ENCODE measurements around the gene NOD1. TPM values are rescaled to one million over a fixed set of nuclear protein-coding genes. Genes with fewer than 3 reads are reported as not detected.

The NOD1 gene
- total RNA-seq, 1 donor from 2014 or later: 25.5 TPM

DNA sequence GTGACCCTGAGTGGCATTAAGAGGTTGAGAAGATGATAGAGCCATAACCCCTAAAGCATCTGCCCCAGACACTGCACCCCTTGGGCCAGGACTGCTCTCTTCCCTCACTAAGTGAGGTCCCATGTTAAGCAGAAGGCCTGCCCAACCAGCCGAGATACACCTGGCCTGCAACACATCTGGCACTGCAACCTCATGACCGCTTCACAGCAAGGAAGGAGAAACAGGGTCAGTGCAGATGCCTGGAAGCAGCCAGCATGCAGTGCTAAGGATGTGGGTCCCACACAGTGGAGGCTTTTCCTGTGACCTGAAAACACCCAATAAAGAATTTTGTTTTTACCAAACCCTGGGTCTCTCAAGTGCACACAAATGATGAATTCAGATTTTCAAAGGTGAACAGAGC lies 7.4 kb downstream of the NOD1 start:
- no peak for DNase-seq (ENCODE audit: low spot score)

DNA sequence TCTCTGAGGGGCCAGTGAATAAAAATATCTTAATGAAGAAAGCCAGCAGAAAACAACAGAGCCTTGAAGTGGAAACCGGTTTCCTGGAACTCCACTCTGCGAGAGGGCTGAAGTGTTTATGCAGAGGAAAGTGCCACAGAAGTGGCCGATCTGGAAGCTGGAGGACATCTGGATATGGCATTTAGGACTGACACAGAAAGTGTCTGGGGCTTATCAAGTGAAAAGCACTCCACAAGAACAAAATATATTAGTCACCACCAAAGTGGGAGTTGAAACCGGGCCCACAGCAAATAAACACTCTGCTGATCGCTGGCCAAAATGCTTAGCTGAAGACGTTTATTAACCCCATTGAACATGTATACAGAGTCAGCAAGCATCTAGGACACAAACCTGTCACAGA lies 7.8 kb downstream of the NOD1 start:
- DNase-seq (ENCODE audit: low spot score): peak; percentile 74

DNA sequence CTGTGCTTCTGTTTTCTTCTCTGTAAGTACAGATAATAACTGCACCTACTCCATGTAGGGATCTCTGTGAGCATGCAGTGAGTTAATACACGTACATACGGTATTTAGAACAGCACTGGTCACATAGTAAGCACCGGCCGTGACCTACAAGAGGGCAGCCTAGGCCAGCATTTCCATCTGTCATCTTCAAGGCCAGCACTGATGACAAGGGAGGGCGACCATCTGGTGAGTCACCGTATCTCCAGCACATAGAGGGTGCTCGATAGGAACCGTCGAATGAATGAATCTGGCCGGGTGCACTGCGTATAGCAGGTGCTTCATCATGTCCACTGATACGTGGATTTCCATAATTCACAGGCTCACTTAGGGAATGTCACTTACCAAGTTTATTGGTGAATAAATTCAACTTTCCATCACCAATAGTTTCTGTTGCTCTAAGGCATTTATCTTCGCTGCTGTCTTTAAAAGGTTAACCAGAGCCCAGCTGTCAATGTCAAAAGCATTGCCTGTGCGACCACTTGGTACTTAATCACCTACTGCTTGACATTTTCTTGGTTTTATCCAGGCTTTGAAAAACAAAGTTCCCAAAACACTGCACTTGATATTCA lies 8.3 kb downstream of the NOD1 start:
- DNase-seq (ENCODE audit: low spot score): no peak

DNA sequence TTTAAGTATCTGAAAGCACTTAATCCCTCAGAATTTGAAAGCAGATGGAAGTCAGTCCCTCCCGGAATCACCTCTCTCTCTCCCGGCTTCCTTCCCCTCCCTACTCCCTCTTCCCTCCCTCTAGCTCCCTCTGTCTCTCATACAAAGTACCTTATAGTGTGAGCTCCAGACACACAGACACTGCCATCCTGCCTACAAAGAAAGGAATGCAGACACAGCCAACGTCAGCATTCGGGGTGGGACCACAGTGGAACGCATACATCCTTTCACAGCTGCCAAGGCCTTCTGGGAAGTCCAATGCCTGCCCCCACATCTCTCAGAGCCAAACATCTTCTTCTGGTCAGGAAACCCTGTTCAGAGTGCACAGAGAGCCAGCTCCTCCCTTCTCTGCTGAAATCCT lies 9.3 kb downstream of the NOD1 start:
- peak; percentile 96 for DNase-seq (ENCODE audit: low spot score)

DNA sequence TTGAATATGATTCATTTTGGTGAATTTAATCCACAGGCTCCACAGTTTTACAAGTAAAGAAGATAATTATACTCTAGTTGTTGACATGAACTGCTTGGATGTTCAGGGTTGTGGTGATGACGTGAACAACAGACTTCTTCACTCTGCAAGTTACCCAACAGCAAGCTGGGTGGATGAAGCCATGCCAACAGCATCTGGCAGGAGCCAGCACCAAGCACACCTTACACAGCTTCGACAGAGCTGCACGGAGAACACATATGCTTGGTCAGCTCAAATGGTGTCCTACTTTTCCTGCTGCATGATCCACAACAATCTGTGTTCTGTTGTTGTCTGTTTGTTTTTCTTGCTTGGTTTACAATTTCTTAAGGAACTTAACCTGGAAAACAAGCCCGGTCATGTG lies 9.8 kb downstream of the NOD1 start:
- no peak for DNase-seq (ENCODE audit: low spot score)

DNA sequence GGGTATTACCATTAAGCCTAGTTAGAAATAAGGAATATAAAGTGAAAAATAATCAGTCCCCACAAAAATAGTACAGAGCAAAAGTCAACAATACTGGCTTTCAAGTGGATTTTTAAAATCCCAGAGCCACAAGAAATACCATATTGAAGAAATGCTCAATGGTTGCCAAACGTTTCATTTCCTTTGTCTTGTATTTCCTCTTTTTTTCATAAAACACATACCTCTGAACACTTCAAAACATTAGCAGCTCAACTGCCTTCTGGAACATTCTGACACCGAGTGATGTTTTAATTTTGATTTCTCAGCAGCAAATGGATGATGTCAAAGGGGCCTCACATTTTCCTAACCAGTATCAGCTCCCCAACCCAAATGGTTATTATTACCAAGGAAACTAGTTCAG lies 10.5 kb downstream of the NOD1 start:
- DNase-seq (ENCODE audit: low spot score): no peak

DNA sequence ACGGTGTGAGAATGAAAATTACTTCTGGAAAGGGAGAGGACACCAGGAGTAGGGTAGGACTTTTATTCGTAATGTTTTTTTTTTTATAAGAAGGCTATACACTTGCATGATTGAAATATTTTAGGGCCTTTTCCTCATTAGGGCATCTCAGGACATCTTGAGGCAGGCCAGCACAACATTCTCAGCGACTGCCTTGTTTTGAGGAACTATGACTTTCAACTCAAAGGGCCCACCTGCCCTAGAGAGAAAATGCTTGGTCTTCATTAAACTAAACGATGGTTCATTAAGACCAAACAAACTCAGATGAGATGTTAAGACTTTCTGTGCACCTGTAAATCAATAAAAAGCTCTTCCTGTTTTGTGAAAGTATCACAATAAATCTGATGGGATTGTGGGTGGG lies 11.3 kb downstream of the NOD1 start:
- DNase-seq (ENCODE audit: low spot score): no peak

DNA sequence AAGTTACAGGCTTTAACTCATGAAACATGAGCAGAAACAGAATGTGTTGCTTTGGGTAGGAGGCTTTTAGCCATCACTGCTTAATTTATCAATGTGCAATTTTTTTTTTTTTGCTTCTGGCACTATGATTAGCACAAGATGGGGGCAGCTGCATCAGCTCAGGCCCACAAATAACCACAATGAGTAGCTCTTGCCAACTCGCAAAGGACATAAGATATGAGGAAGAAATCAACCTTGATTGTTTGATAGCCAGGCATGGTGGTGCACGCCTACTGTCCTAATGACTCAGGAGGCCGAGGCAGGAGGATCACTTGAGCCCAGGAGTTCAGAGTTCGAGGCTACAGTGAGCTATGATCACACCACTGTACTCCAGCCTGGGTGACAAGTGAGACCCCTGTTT lies 12.3 kb downstream of the NOD1 start:
- DNase-seq (ENCODE audit: low spot score): no peak

DNA sequence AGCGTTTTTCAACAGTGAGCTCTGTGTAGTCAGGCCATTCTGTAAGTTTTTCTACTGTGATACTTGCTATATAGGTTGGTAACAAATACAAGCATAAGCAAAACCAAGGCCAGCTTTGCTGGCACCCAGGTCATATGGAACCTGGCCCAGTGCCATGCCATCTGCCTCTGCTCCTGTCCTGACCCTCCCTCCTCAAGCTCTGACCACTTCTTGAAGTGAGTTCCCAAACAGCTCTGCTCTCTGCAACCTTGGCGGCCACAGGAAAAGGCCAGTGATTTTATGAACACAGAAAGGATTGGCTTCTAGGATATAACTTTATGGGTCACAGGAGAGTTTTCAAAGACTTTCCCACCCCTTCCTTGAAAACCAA lies 12.8 kb downstream of the NOD1 start:
- no peak for DNase-seq (ENCODE audit: low spot score)

DNA sequence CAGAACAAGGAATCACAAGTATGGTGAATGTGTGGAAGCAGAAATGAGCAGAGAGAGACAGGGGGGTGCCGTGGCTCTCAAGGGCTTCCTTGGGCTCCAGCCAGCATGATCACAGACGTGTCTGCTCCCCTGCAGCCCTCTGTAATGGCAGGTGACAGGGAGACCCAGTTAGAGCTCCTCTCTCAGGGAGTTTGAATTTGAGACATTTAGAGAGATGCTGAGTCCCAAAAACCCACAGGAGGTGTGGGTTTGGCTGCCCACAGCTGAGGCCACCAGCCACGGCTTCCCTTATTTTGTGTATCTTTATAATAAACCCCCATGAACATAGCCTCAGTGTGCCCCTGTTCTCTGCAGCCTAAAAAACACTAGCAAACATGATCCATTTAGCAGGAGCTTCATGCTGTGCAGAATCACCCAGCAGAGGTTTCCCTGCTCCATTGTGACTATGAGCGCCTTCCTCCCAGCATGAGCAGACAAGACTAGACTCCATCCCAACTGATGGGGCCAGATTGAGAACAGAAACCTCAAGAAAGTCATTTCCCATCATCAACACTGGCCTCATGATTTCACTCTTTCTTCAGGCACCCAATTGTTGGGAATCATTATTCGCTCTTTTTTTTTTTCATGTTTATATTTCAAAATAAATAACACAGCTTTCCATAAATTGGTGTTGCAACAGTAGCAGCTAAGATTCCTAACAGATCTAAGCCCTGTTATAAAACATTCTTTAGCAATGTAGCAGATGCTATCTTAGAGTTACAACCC lies 13.4 kb downstream of the NOD1 start:
- peak; percentile 51 for DNase-seq (ENCODE audit: low spot score)

DNA sequence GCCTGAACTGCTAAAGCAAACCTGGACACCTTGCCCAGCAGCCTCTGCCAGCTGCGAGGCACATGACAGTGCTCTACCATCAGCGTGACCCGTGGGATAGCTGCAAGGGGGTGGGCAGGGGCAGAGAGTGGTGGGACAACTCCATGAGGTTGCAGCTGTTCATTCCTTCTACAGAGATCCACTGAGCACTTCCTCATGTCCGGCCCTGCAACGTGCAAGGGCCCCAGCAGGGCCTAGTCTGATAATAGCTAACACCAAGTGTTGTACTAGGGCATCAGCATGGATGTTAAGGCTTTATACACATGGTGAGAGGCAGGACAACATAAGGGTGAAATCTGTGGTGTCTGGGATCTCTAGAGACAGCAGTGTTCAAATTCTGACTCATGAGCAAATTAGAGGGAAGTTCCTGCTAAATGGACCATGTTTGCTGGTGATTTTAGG lies 14.3 kb downstream of the NOD1 start:
- DNase-seq (ENCODE audit: low spot score): no peak

DNA sequence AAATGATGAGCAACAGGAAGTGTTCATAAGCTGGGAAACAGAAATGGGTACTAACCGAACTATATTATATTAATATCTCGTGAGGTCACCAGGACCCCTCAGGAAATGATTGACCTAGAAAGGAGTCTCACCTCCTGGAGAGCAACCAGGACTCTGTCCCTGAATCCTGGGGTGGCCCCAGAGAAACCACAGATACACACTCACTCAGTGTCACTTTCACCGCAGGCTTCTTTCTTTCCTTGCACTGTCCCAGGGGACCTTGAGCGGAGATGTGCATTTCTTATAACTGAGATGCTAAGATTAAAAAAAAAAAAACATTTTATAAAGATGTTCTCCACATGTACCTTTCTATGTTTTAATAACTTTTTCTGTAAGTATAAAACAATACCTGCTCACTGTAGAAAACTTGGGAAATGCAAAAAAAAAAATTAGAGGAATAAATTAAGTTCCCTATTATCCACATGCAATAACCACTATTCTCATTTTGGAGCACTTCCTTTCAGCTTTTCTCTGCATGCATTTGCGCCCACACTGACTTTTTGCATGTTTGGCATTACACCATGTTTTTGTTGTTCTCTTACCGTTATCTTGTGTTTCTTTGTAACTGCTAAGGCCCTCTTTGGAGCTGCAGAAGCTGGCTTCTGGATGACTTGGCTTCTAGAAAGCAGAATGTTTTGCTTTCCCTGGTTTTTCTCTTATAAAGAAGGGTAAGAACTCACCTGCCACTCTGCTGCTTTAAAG lies 15.0 kb downstream of the NOD1 start:
- no peak for DNase-seq (ENCODE audit: low spot score)

DNA sequence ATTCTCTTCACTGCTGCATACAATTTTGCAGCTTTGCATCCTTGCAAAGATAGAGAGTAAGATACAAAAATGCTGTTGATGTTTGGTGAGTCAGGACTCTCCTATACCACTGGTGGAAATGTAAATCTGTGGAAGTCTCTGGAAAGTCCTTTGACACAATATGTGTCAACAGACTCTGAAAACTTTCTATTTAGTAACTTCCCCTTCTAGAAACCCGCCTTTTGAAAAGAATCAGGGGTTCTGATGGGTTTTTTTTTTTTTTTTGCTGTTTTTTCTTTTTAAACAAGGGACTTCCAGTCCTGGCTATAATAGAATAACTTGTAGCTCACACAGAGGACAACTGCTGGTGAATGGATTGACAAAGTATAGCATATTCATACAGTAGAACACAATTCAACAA lies 16.4 kb downstream of the NOD1 start:
- no peak for DNase-seq (ENCODE audit: low spot score)

DNA sequence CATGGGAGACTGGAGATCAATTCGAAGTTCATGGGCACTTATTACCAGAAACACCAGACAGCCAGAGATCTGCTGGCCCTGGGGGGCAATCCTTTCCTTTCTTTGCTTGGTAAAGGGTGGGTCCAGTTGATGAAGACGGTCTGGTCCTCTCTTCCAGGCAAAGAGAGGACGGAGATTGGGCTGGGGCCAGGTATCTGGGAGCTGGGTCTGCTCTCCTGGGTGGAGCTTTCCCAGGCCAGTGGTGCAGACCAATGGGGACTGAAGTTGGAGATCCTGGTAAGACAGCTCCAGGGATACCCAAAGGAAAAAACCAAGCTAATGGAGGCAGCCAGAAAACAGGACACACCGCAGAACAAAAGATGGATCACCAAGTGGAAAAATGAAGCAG lies 18.3 kb downstream of the NOD1 start:
- peak; percentile 42 for DNase-seq (ENCODE audit: low spot score)

DNA sequence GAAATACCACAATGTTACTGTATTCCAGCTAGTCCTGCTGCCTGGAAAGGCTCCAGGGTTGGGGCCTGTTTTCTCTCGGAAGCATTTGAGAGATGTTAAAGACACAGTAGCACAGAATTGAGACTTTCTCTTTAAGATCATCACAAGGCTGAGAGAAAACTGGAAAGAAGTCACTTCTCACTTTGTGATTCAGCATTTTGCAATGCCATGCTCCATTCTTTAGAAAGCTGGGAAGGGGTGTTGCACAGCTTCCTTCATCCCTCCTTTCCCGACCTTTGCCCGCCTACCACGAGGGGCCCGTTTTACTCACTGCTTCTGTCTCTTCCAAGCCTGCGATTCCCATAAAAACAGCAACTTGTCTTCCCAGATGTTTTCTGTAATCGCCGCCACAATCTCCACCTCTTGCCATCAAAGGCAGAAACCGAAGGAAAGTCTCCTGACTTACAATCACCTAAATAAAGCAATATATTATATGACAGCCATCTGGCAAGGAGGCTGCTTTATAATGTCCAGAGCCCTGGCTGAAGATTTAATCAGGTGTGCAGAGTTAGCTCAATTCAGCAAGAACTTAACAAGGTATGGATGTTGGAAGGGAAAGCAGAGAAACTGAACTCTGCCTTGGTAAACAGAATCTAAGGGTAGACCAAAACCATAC lies 18.9 kb downstream of the NOD1 start:
- peak; percentile 96 for DNase-seq (ENCODE audit: low spot score)

DNA sequence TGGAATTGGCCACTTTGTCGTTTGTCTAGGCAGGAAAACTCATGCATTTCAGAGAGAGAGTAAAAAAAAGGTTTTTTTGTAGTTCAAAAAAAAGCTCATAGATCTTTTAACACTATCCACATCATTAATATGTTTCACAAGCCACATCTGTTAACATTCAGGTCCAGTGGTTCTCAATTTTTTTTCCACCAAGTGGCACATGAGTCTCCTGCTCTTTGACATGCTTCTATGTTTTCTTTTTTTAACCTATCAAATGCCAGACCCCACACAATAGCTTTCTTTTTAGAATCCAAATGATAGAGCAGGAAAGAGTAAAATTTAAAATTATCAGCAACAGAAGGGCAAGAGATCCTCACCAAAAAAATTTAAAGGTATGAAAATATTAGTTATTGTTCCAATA lies 20.3 kb downstream of the NOD1 start:
- no peak for DNase-seq (ENCODE audit: low spot score)

DNA sequence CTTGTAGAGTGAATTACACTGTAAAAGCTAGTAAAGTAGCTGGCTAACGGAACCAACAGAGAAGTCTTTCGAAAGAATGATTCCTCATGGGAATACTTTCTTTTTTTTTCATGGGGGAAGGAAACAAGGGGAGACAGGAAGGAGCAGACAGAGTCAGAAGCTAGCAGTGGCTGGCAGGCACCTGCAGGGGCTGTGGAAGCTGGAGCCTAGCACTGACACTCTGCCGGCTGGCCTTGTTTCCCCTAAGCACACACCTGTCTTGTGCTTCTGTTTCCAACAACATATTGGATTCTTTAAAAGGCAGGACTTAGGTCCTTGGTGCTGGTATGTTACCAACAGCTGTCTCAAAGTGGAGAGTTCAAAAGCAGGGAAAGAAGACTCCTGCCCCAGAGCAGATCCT lies 24.7 kb downstream of the NOD1 start:
- DNase-seq (ENCODE audit: low spot score): no peak

DNA sequence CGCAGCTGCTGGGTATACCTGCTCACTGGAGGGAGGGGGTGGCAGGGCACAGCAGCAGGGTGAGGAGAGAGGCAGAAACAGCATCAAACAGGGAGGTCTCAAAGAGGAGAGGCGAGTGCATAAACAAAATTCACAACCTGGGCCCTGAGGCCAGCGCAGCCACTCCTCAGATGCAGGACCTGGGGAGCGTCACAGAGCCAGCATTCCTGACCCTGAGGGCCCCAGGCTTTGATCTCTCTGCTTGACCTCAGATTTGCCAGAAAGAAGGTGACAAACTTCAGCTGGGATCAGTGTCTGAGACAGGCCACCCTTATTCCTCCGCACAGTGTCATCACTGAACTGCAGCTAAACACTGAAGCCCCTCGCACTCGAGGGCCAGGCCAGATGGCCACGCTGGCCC lies 25.6 kb downstream of the NOD1 start:
- DNase-seq (ENCODE audit: low spot score): no peak

DNA sequence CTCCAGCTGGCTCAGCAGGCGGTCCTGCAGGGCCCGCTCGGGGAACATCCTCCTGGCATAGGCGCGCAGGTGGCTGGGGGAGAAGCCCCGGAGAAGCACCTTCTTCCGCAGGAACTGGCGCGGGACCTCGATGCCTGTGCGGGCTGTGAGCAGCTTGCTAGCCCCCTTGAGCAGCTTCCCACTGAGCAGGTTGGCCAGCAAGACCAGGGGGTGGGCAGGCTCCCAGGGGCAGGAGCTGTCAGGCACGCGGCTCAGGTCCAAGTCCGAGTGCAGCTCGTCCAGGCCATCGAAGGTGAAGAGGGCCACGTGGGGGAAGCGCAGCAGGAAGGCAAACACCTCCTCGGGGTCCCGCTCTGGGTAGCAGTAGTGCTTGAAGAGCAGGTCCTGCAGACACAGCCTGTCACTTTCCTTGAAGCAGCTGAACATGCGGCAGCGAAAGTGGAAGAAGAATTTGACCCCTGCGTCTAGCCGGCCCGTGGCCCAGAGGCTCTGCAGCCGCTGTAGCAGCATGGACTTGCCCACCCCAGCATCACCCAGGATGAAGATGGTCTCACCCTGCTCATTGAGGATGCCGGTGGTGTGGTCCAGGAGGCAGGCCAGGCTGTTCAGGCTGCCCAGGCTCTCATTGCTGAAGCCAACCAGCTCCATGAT lies 26.2 kb downstream of the NOD1 start:
- DNase-seq (ENCODE audit: low spot score): no peak

DNA sequence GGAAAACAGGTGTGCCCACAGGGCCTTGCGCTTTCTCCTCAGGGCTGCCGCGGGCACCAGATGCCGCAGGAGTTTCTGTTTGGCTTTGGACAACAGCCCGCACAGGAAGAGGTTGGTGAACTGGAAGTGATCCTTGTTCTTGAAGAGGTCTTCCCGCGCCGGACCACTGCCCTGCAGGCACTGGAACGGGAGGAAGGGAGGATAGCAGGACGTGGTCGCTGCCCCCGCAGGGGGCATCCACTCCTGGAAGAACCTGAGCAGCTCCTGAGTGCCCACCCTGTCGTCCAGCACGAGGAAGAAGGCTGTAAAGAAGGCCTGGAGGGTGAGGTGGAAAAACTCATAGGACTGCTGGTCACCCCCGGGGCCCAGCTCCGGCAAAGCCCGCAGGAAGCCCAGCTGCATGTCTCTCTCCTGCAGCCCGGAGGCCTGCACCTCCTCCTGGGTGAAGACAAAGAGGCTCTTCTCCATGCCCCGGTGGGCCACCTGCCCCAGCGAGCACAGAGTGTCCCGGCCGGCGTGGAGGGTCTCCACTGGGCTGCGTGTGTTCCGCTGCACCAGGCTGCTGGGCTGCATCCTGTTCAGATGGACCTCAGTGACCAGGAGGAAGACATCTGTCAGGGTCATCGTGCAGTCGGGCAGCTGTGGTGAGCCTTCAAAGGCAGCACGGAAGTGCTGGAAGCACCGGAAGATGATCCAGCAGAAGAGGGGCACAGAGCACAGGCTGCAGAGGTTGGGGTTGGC lies 26.9 kb downstream of the NOD1 start:
- DNase-seq (ENCODE audit: low spot score): no peak

DNA sequence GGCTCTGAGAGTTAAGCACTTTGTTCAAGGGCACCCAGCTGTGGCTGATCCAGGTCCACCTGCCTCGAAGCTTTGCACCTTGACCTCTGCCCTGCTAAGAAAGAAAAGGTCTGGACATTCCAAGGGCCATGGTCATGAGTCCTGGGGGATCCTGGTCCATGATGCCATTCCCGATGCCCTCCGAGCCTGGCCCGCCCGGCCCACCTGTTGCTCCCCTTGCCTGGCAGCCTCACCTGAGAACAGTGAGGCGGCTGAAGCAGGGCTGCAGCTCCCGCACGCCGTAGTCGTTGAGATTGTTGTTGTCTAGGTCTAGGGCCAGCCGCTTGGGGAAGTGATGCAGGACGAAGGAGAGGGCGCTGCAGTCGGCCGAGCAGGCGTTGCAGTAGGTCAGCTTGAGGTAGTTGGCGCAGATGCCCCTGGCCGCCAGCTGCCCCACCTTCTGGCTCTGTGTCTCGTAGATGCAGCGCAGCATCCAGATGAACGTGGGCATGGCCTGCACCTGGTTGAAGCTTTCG lies 27.5 kb downstream of the NOD1 start:
- DNase-seq (ENCODE audit: low spot score): no peak
